Measurements from ENCODE around the gene SPATA31C1. TPM values are rescaled to one million over a fixed set of nuclear protein-coding genes. Genes with fewer than 3 reads are reported as not detected.

Gene SPATA31C1
- total RNA-seq, 1 experiment from 2014 or later: not detected

DNA sequence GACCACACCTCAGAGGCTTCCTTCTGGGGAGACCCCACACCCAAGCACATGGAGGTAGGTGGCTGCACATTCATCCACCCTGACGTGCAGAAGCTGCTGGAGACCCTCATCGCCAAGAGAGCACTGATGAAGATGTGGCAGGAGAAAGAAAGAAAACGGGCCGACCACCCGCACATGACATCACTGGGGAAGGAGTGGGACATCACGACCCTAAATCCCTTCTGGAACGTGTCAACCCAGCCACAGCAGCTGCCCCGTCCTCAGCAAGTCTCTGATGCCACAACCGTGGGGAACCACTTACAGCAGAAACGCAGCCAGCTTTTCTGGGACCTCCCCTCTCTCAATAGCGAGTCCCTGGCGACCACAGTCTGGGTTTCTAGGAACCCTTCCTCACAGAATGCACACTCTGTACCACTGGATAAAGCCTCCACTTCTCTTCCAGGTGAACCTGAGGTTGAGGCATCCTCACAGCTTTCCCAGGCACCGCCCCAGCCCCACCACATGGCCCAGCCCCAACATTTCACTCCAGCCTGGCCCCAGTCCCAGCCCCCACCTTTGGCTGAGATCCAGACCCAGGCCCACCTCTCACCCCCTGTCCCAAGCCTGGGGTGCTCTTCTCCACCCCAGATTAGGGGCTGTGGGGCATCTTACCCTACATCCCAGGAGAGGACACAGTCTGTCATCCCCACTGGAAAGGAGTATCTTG lies 32.1 kb upstream of the SPATA31C1 start:
- Mint-ChIP-seq H3K27ac (no peak overlapping the region), H3K4me1 (peaks cover 14% of the 10 kb centered on the region), H3K9me3 (no peaks in the 10 kb centered on the region), H3K36me3 (no peaks in the 10 kb centered on the region), H3K27me3 (ENCODE audit: low read depth) (no peaks in the 10 kb centered on the region; the same call in 1 of the 2 replicates), H3K4me3 (no peak overlapping the region)
- no peak for DNase-seq (ENCODE audit: low spot score)
- TF ChIP-seq, protein P1, sequence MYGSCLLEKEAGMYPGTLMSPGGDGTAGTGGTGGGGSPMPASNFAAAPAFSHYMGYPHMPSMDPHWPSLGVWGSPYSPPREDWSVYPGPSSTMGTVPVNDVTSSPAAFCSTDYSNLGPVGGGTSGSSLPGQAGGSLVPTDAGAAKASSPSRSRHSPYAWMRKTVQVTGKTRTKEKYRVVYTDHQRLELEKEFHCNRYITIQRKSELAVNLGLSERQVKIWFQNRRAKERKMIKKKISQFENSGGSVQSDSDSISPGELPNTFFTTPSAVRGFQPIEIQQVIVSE (CRISPR knock-in tag; IDR thresholded peaks at IDR 0.05; ENCODE audit: borderline replicate concordance): no peak
- TF ChIP-seq ELF4 (CRISPR knock-in tag; IDR thresholded peaks at IDR 0.05; ENCODE audit: low read depth): no peak
- TF ChIP-seq MYBL2 (CRISPR knock-in tag; IDR thresholded peaks at IDR 0.05): no peak
- TF ChIP-seq GRHL2 (CRISPR knock-in tag; IDR thresholded peaks at IDR 0.05; ENCODE audit: insufficient replicate concordance, severe bottlenecking): no peak
- no peak for TF ChIP-seq ZNF423 (CRISPR knock-in tag; IDR thresholded peaks at IDR 0.05)
- TF ChIP-seq ZNF416 (CRISPR knock-in tag; IDR thresholded peaks at IDR 0.05): no peak
- no peak for TF ChIP-seq NFYB (CRISPR knock-in tag; conservative IDR thresholded peaks at IDR 0.05; ENCODE audit: low read depth)
- TF ChIP-seq SMAD3 (CRISPR knock-in tag; IDR thresholded peaks at IDR 0.05; ENCODE audit: borderline replicate concordance): no peak
- no peak for TF ChIP-seq JAZF1 (CRISPR knock-in tag; IDR thresholded peaks at IDR 0.05)
- TF ChIP-seq, protein P2, sequence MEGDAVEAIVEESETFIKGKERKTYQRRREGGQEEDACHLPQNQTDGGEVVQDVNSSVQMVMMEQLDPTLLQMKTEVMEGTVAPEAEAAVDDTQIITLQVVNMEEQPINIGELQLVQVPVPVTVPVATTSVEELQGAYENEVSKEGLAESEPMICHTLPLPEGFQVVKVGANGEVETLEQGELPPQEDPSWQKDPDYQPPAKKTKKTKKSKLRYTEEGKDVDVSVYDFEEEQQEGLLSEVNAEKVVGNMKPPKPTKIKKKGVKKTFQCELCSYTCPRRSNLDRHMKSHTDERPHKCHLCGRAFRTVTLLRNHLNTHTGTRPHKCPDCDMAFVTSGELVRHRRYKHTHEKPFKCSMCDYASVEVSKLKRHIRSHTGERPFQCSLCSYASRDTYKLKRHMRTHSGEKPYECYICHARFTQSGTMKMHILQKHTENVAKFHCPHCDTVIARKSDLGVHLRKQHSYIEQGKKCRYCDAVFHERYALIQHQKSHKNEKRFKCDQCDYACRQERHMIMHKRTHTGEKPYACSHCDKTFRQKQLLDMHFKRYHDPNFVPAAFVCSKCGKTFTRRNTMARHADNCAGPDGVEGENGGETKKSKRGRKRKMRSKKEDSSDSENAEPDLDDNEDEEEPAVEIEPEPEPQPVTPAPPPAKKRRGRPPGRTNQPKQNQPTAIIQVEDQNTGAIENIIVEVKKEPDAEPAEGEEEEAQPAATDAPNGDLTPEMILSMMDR (IDR thresholded peaks at IDR 0.05): no peak
- no peak for TF ChIP-seq ETV6 (CRISPR knock-in tag; IDR thresholded peaks at IDR 0.05)
- no peak for TF ChIP-seq SMAD4 (CRISPR knock-in tag; IDR thresholded peaks at IDR 0.05)
- TF ChIP-seq CREB1 (CRISPR knock-in tag; IDR thresholded peaks at IDR 0.05): no peak
- no peak for TF ChIP-seq SP1 (CRISPR knock-in tag; conservative IDR thresholded peaks at IDR 0.05)
- ATAC-seq: no peak
- ChIA-PET POLR2A (no interaction called here), CTCF (interaction anchor here (1.2 kb wide), 1 partner anchor 10 kb away, joined by 3 read pairs; no protein-coding TSS in a partner anchor)

DNA sequence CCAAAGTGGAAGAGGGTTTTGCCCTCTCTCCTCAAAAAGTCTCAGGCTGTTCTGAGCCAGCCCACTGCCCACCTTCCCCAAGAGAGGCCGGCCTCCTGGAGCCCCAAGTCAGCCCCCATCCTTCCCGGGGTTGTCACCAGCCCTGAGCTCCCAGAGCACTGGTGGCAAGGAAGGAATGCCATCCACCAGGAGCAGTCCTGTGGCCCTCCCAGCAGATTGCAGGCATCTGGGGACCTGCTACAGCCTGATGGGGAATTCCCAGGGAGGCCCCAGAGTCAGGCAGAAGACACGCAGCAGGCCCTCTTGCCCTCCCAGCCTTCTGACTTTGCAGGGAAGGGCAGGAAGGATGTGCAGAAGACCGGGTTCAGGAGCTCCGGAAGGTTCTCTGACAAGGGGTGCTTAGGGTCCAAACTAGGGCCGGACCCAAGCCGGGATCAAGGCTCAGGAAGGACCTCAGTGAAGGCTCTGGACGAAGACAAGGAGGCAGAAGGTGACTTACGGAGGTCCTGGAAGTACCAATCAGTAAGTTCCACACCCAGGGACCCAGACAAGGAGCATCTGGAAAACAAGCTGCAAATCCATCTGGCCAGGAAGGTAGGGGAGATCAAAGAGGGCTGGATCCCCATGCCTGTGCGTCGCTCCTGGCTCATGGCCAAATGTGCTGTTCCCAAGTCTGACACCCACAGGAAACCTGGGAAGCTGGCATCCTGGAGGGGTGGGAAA lies 31.4 kb upstream of the SPATA31C1 start:
- ATAC-seq (no peak), DNase-seq (ENCODE audit: low spot score) (no peak)
- Mint-ChIP-seq H3K4me1 (peaks cover 14% of the 10 kb centered on the region), H3K27ac (no peak overlapping the region), H3K4me3 (no peak overlapping the region), H3K27me3 (ENCODE audit: low read depth) (no peaks in the 10 kb centered on the region; the same call in 1 of the 2 replicates), H3K36me3 (no peaks in the 10 kb centered on the region), H3K9me3 (no peaks in the 10 kb centered on the region)
- no peak for TF ChIP-seq ZNF263 (CRISPR knock-in tag; IDR thresholded peaks at IDR 0.05; ENCODE audit: low read depth)
- no peak for TF ChIP-seq ATF1 (CRISPR knock-in tag; IDR thresholded peaks at IDR 0.05)
- no peak for TF ChIP-seq FOXK1 (CRISPR knock-in tag; IDR thresholded peaks at IDR 0.05)
- TF ChIP-seq ELF4 (CRISPR knock-in tag; IDR thresholded peaks at IDR 0.05; ENCODE audit: low read depth): no peak
- TF ChIP-seq ETV6 (CRISPR knock-in tag; IDR thresholded peaks at IDR 0.05): no peak
- TF ChIP-seq, protein P3, sequence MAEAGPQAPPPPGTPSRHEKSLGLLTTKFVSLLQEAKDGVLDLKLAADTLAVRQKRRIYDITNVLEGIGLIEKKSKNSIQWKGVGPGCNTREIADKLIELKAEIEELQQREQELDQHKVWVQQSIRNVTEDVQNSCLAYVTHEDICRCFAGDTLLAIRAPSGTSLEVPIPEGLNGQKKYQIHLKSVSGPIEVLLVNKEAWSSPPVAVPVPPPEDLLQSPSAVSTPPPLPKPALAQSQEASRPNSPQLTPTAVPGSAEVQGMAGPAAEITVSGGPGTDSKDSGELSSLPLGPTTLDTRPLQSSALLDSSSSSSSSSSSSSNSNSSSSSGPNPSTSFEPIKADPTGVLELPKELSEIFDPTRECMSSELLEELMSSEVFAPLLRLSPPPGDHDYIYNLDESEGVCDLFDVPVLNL (CRISPR knock-in tag; IDR thresholded peaks at IDR 0.05; ENCODE audit: borderline replicate concordance, low read depth): no peak
- ChIA-PET CTCF (interaction anchor here (1.2 kb wide), 1 partner anchor 9 kb away, joined by 3 read pairs; no protein-coding TSS in a partner anchor), POLR2A (no interaction called here)

Measured in WTC11 (cell line).